Fibroblast of lung (primary cell): ENCODE data around the gene TBC1D2B. TPM values are rescaled to one million over a fixed set of nuclear protein-coding genes. Genes with fewer than 3 reads are reported as not detected.

ENCODE experiments used
- DNase-seq, 2 donors: peaks; one replicate each; pipeline versions ENCODE4 v3.0.0 to v3.0.0-alpha.2; 2010; ENCODE audit warnings: low read depth in 2 of 2
- H2AFZ ChIP-seq: 2 replicates; pipeline ENCODE4 v1.5.1; 2012; ENCODE audit warnings: low read length, control low read depth, inconsistent platforms
- H3K27ac ChIP-seq: 2 replicates; pipeline ENCODE4 v1.5.1; 2011; ENCODE audit warnings: low read length, control low read depth; ENCODE audit not compliant: insufficient read depth
- H3K27me3 ChIP-seq: 2 replicates; pipeline ENCODE4 v1.5.1; 2011; ENCODE audit warnings: mild to moderate bottlenecking, low read length; ENCODE audit not compliant: control insufficient read depth, insufficient read depth
- H3K36me3 ChIP-seq: 2 replicates; pipeline ENCODE4 v1.5.1; 2011; ENCODE audit warnings: low read length; ENCODE audit not compliant: control insufficient read depth, insufficient read depth
- H3K4me1 ChIP-seq: 2 replicates; pipeline ENCODE4 v1.5.1; 2011; ENCODE audit warnings: low read length; ENCODE audit not compliant: control insufficient read depth, insufficient read depth; ENCODE audit errors: extremely low read depth
- H3K4me2 ChIP-seq: 2 replicates; pipeline ENCODE4 v1.5.1; 2011; ENCODE audit warnings: low read length, control low read depth; ENCODE audit not compliant: insufficient read depth; ENCODE audit errors: extremely low read depth
- H3K4me3 ChIP-seq, 4 experiments: fragments of 200-600 bp in 1 of 4; sonication (generic) in 1 of 4; replicated peaks in 1 of 4; 2 replicates each; pipeline ENCODE4 v1.5.1; 2011 to 2016; ENCODE audit warnings: low read length in 4 of 4, low read depth in 3 of 4, mild to moderate bottlenecking in 3 of 4, control low read depth in 2 of 4, inconsistent platforms in 1 of 4, mixed read lengths in 1 of 4; ENCODE audit not compliant: insufficient read depth in 1 of 4; ENCODE audit errors: control extremely low read depth in 1 of 4
- H3K79me2 ChIP-seq: 2 replicates; pipeline ENCODE4 v1.5.1; 2012; ENCODE audit warnings: mild to moderate bottlenecking, low read length, inconsistent platforms; ENCODE audit not compliant: control insufficient read depth, insufficient read depth
- H3K9ac ChIP-seq: 2 replicates; pipeline ENCODE4 v1.5.1; 2011; ENCODE audit warnings: mild to moderate bottlenecking, low read length, control low read depth; ENCODE audit not compliant: insufficient read depth
- H3K9me3 ChIP-seq: 2 replicates; pipeline ENCODE4 v1.5.1; 2012; ENCODE audit warnings: low read depth, low read length; ENCODE audit not compliant: control insufficient read depth, insufficient read depth
- H4K20me1 ChIP-seq: 2 replicates; pipeline ENCODE4 v1.5.1; 2011; ENCODE audit warnings: low read length; ENCODE audit not compliant: control insufficient read depth, insufficient read depth; ENCODE audit errors: extremely low read depth
- EZH2 ChIP-seq: IDR thresholded peaks from 2 replicates; pipeline ENCODE4 v1.5.1; 2012; ENCODE audit warnings: low read length, control low read depth, mild to moderate bottlenecking; ENCODE audit errors: missing control alignments
- polyA plus RNA-seq, 2 donors: library from polyadenylated mRNA; depleted of rRNA in 1 of 2; stranded (reverse) in 1 of 2; unstranded in 1 of 2; fragments of >200 nt; gene quantifications; 2 replicates each; pipeline ENCODE4 v1.2.1, GENCODE V29; 2011 to 2012; ENCODE audit warnings: missing spikeins in 1 of 2
- total RNA-seq: library from RNA; depleted of rRNA; stranded (reverse); fragments of >200 nt; gene quantifications from 2 replicates; pipeline ENCODE4 v1.2.1, GENCODE V29; 2014
- TF ChIP-seq, protein P1 (sequence below), 2 donors: IDR thresholded peaks in 1 of 2; conservative IDR thresholded peaks in 1 of 2; 1 replicate in 1 of 2; 2 replicates in 1 of 2; pipeline ENCODE4 v1.5.1; 2011 to 2012; ENCODE audit warnings: low read length in 2 of 2, control low read depth in 1 of 2, inconsistent platforms in 1 of 2, low read depth in 1 of 2, mild to moderate bottlenecking in 1 of 2

TBC1D2B gene
- total and polyA plus RNA-seq, 2 donors (not counting 1 experiment from before 2014, with no cell fraction given): 49.4 to 73.3 TPM

DNA sequence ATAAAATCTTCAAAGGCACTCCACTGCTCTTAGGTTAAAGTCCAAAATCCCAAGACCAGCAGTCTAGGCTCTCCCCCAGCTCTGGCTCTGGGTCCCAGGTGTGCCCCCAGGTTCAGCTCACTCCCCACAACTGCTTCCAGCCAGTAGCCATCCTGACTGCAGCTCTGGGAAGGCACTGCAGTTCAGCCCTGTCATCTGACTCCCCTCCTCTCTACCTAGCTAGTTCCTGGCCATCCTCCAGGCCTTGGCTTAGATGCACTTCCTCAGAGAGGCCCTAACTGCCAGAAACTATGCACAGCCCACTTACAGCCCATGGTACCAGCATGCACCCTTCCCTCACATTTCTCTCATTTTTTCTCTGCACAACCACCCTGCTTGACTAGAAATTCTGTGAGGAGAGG, 25.5 kb downstream of the TBC1D2B start:
- no peaks in the 10 kb centered on the region for H4K20me1 ChIP-seq
- no peaks in the 10 kb centered on the region for H3K27me3 ChIP-seq
- H3K9ac ChIP-seq: no peak overlapping the region
- TF ChIP-seq, protein P1, sequence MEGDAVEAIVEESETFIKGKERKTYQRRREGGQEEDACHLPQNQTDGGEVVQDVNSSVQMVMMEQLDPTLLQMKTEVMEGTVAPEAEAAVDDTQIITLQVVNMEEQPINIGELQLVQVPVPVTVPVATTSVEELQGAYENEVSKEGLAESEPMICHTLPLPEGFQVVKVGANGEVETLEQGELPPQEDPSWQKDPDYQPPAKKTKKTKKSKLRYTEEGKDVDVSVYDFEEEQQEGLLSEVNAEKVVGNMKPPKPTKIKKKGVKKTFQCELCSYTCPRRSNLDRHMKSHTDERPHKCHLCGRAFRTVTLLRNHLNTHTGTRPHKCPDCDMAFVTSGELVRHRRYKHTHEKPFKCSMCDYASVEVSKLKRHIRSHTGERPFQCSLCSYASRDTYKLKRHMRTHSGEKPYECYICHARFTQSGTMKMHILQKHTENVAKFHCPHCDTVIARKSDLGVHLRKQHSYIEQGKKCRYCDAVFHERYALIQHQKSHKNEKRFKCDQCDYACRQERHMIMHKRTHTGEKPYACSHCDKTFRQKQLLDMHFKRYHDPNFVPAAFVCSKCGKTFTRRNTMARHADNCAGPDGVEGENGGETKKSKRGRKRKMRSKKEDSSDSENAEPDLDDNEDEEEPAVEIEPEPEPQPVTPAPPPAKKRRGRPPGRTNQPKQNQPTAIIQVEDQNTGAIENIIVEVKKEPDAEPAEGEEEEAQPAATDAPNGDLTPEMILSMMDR (conservative IDR thresholded peaks at IDR 0.05 in 1 of 2, IDR thresholded peaks at IDR 0.05 in 1 of 2; ENCODE audit: low read depth in 1 of 2, low read length in 2 of 2): no peak
- no peak for TF ChIP-seq EZH2
- no peaks in the 10 kb centered on the region for H3K9me3 ChIP-seq
- H3K36me3 ChIP-seq: peaks cover 6% of the 10 kb centered on the region
- H2AFZ ChIP-seq: no peak overlapping the region
- H3K27ac ChIP-seq: no peak overlapping the region
- no peak overlapping the region for H3K4me2 ChIP-seq
- H3K4me1 ChIP-seq: peaks cover 39% of the 10 kb centered on the region
- H3K79me2 ChIP-seq: peaks cover 20% of the 10 kb centered on the region
- no peak overlapping the region for H3K4me3 ChIP-seq
- peak in 1 of 2 donors; percentile 67 for DNase-seq

DNA sequence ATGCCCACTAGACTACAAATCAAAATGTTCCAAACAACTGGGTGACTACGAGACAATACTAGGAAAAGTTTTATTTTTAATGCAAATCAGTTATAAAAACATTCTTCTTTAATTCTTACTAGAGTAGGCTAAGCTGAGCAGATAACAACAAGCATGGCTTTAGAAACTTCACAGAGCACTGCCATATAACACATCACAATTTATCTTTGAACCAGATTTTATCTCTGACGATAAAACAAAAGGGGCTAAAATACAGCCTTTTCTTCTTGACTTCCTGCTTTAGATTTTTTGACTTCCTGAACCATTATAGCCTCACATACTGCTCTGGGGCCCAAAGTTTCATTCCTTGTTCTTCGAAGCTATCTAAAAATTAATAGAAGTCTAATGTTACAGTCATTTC, 25.9 kb downstream of the TBC1D2B start:
- Histone ChIP-seq H2AFZ (no peak overlapping the region), H4K20me1 (no peaks in the 10 kb centered on the region), H3K9me3 (no peaks in the 10 kb centered on the region), H3K36me3 (peaks cover 6% of the 10 kb centered on the region), H3K9ac (no peak overlapping the region), H3K27ac (no peak overlapping the region), H3K4me2 (no peak overlapping the region), H3K79me2 (peaks cover 17% of the 10 kb centered on the region), H3K4me3 (no peak overlapping the region), H3K4me1 (peaks cover 35% of the 10 kb centered on the region), H3K27me3 (no peaks in the 10 kb centered on the region)
- TF ChIP-seq, protein P1 (conservative IDR thresholded peaks at IDR 0.05 in 1 of 2, IDR thresholded peaks at IDR 0.05 in 1 of 2; ENCODE audit: low read depth in 1 of 2, low read length in 2 of 2): no peak
- no peak for TF ChIP-seq EZH2
- DNase-seq: no peak

DNA sequence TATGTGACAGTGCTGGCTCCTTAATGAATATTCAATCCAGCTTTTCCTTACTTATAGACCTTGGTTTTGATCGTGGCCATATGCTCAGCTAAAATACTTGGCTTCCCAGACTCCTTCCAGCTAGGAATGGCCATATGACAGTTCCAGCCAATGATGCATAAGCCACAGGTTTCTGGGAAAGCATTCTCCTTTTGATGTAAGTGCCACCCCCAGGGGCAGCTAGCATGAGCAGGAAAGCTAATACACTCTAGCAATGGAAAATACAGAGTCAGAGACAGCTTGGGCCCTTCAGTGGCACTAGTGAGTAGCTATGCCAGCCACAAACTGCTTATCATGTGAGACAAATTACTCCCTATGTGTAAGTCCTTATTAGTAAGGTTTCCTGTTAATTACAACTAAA, 26.7 kb downstream of the TBC1D2B start:
- H2AFZ ChIP-seq: no peak overlapping the region
- peak overlapping the region; percentile 62 for H3K27ac ChIP-seq
- H3K9me3 ChIP-seq: no peaks in the 10 kb centered on the region
- H3K9ac ChIP-seq: no peak overlapping the region
- H4K20me1 ChIP-seq: no peaks in the 10 kb centered on the region
- no peaks in the 10 kb centered on the region for H3K27me3 ChIP-seq
- H3K36me3 ChIP-seq: peaks cover 6% of the 10 kb centered on the region
- no peak overlapping the region for H3K4me2 ChIP-seq
- H3K4me1 ChIP-seq: peaks cover 28% of the 10 kb centered on the region
- H3K79me2 ChIP-seq: peaks cover 11% of the 10 kb centered on the region
- no peak overlapping the region for H3K4me3 ChIP-seq
- peak in 1 of 2 donors; percentile 62 for DNase-seq
- TF ChIP-seq EZH2: no peak
- TF ChIP-seq, protein P1 (conservative IDR thresholded peaks at IDR 0.05 in 1 of 2, IDR thresholded peaks at IDR 0.05 in 1 of 2; ENCODE audit: low read depth in 1 of 2, low read length in 2 of 2): no peak
